ENCODE results near the gene CBLIF. TPM values are rescaled to one million over a fixed set of nuclear protein-coding genes. Genes with fewer than 3 reads are reported as not detected.
"Not testable (repeated sequence)": the region's sequence is repeated elsewhere in the genome, so short reads cannot be mapped to it uniquely, and the experiment has no call there.

CBLIF gene
- not detected for total RNA-seq
- polyA plus RNA-seq (2013, experiment 1 of 2): not detected
- not detected for polyA plus RNA-seq (2013, experiment 2 of 2)
- total RNA-seq: 0 to 0.13 (median 0) reads per million in 172 experiments

- CTCF ChIA-PET: no interaction called here
- Mint-ChIP-seq H3K36me3 (ENCODE audit: low read depth) (no peaks in the 10 kb centered on the region), H3K27me3 (peaks cover 9% of the 10 kb centered on the region), H3K4me3 (no peak within 1 kb of the TSS), H3K4me1 (ENCODE audit: low read depth) (no peaks in the 10 kb centered on the region), H3K9me3 (no peaks in the 10 kb centered on the region), H3K27ac (no peak within 1 kb of the TSS)
- no peak within 1 kb of the TSS for H3K4me3 ChIP-seq (ENCODE audit: low read length)
- DNase-seq (no peak), ATAC-seq (ENCODE audit: poor library complexity) (no peak)
- no peaks in the 10 kb centered on the region for H3K9me3 ChIP-seq (ENCODE audit: control insufficient read depth in 1 of 2, insufficient read depth in 1 of 2, low read length in 2 of 2)
- no peak within 1 kb of the TSS for H3K27ac ChIP-seq (ENCODE audit: low read depth in 1 of 2, low read length in 2 of 2)
- intact Hi-C loops (cut with DNase I, micrococcal nuclease): no loop called here
- H3K4me1 ChIP-seq (ENCODE audit: insufficient read depth, low read length): no peaks in the 10 kb centered on the region
- H3K27me3 ChIP-seq (ENCODE audit: control insufficient read depth in 1 of 2, insufficient read depth in 2 of 2, low read length in 2 of 2): no peaks in the 10 kb centered on the region
- POLR2A ChIA-PET: no interaction called here
- no peak for TF ChIP-seq CTCF (IDR thresholded peaks at IDR 0.05)
- H3K36me3 ChIP-seq (ENCODE audit: insufficient read depth, low read length): no peaks in the 10 kb centered on the region
Observed at GRCh38 chr11:59845399-59845798, at the start of gene CBLIF. CBLIF (minus strand) TSS chr11:59845499; CDS start chr11:59845453, 46 bp downstream.

GRCh38 chr11:59894616-59895015 is 49.3 kb upstream of the CBLIF start:
- no peak for DNase-seq
- intact Hi-C loops (cut with DNase I, micrococcal nuclease): no loop called here
- TF ChIP-seq CTCF (IDR thresholded peaks at IDR 0.05): no peak

GRCh38 chr11:59891781-59892181 is 46.5 kb upstream of the CBLIF start:
- ChIA-PET CTCF (no interaction called here), POLR2A (no interaction called here)
- no peaks in the 10 kb centered on the region for H3K36me3 ChIP-seq (ENCODE audit: insufficient read depth, low read length)
- Mint-ChIP-seq H3K27ac (no peak overlapping the region), H3K27me3 (peaks cover 24% of the 10 kb centered on the region), H3K36me3 (ENCODE audit: low read depth) (peaks cover 7% of the 10 kb centered on the region), H3K4me1 (ENCODE audit: low read depth) (no peaks in the 10 kb centered on the region), H3K9me3 (peaks cover 16% of the 10 kb centered on the region), H3K4me3 (no peak overlapping the region)
- H3K27me3 ChIP-seq (ENCODE audit: control insufficient read depth in 1 of 2, insufficient read depth in 2 of 2, low read length in 2 of 2): peaks cover 4 to 5% of the 10 kb centered on the region in 2 experiments
- H3K27ac ChIP-seq (ENCODE audit: low read depth in 1 of 2, low read length in 2 of 2): no peak overlapping the region
- no peak for ATAC-seq (ENCODE audit: poor library complexity)
- DNase-seq: no peak
- H3K9me3 ChIP-seq (ENCODE audit: control insufficient read depth in 1 of 2, insufficient read depth in 1 of 2, low read length in 2 of 2): peaks cover 12 to 20% of the 10 kb centered on the region in 2 experiments
- no peak for TF ChIP-seq CTCF (IDR thresholded peaks at IDR 0.05)
- no peaks in the 10 kb centered on the region for H3K4me1 ChIP-seq (ENCODE audit: insufficient read depth, low read length)
- intact Hi-C loops (cut with DNase I, micrococcal nuclease): no loop called here
- no peak overlapping the region for H3K4me3 ChIP-seq (ENCODE audit: low read length)

More at GRCh38 chr11:59894616-59895015, 49.3 kb upstream of the CBLIF start:
- Histone ChIP-seq H3K4me1 (ENCODE audit: insufficient read depth, low read length) (no peaks in the 10 kb centered on the region), H3K9me3 (ENCODE audit: control insufficient read depth in 1 of 2, insufficient read depth in 1 of 2, low read length in 2 of 2) (peaks cover 0 to 17% of the 10 kb centered on the region in 2 experiments), H3K27me3 (ENCODE audit: control insufficient read depth in 1 of 2, insufficient read depth in 2 of 2, low read length in 2 of 2) (peaks cover 4 to 5% of the 10 kb centered on the region in 2 experiments), H3K27ac (ENCODE audit: low read depth in 1 of 2, low read length in 2 of 2) (no peak overlapping the region), H3K4me3 (ENCODE audit: low read length) (no peak overlapping the region), H3K36me3 (ENCODE audit: insufficient read depth, low read length) (no peaks in the 10 kb centered on the region)
- ATAC-seq (ENCODE audit: poor library complexity): no peak
- Mint-ChIP-seq H3K27me3 (peaks cover 26% of the 10 kb centered on the region), H3K27ac (no peak overlapping the region), H3K9me3 (peaks cover 6% of the 10 kb centered on the region), H3K4me3 (no peak overlapping the region), H3K36me3 (ENCODE audit: low read depth) (no peaks in the 10 kb centered on the region), H3K4me1 (ENCODE audit: low read depth) (no peaks in the 10 kb centered on the region)
- ChIA-PET CTCF (no interaction called here), POLR2A (no interaction called here)

- H3K27ac ChIP-seq (ENCODE audit: low read depth in 1 of 2, low read length in 2 of 2); H3K4me1 ChIP-seq (ENCODE audit: insufficient read depth, low read length); ATAC-seq (ENCODE audit: poor library complexity); H3K4me3 Mint-ChIP-seq; H3K27me3 Mint-ChIP-seq; CTCF ChIA-PET; intact Hi-C loops (cut with DNase I, micrococcal nuclease); H3K27me3 ChIP-seq (ENCODE audit: control insufficient read depth in 1 of 2, insufficient read depth in 2 of 2, low read length in 2 of 2); H3K36me3 ChIP-seq (ENCODE audit: insufficient read depth, low read length); DNase-seq; H3K4me1 Mint-ChIP-seq (ENCODE audit: low read depth); H3K27ac Mint-ChIP-seq; H3K36me3 Mint-ChIP-seq (ENCODE audit: low read depth); H3K4me3 ChIP-seq (ENCODE audit: low read length); POLR2A ChIA-PET: not testable (repeated sequence)
- H3K9me3 ChIP-seq (ENCODE audit: control insufficient read depth in 1 of 2, insufficient read depth in 1 of 2, low read length in 2 of 2): peaks cover 13 to 20% of the 10 kb centered on the region in 2 experiments
- H3K9me3 Mint-ChIP-seq: peaks cover 16% of the 10 kb centered on the region
Observed at GRCh38 chr11:59887156-59887555, 41.9 kb upstream of the CBLIF start.
